NT2/D1 (cell line): Measurements from ENCODE around the gene GGA1.

Experiments
- DNase-seq: peaks from one replicate; pipeline ENCODE4 v3.0.0-alpha.2; 2011; ENCODE audit warnings: low read depth, low spot score
- H3K27me3 ChIP-seq: 2 replicates; pipeline ENCODE4 v1.6.0; 2011; ENCODE audit warnings: mild to moderate bottlenecking; ENCODE audit not compliant: insufficient read length, insufficient read depth
- H3K36me3 ChIP-seq: 2 replicates; pipeline ENCODE4 v1.6.1; 2011; ENCODE audit warnings: mild to moderate bottlenecking, low read length, mixed read lengths; ENCODE audit not compliant: insufficient read depth, insufficient read length
- H3K4me1 ChIP-seq: 2 replicates; pipeline ENCODE4 v1.5.1; 2011; ENCODE audit not compliant: insufficient read depth, insufficient read length
- H3K4me3 ChIP-seq: 2 replicates; pipeline ENCODE4 v1.5.1; 2011; ENCODE audit warnings: low read depth; ENCODE audit not compliant: insufficient read length
- H3K9ac ChIP-seq: 2 replicates; pipeline ENCODE4 v1.6.0; 2011; ENCODE audit warnings: low read depth; ENCODE audit not compliant: insufficient read length
- H3K9me3 ChIP-seq: 2 replicates; pipeline ENCODE4 v1.5.1; 2011; ENCODE audit warnings: mild to moderate bottlenecking, low read length; ENCODE audit not compliant: insufficient read depth
- SUZ12 ChIP-seq: IDR thresholded peaks from 2 replicates; pipeline ENCODE4 v1.6.1; 2011; ENCODE audit not compliant: insufficient read length, insufficient read depth; ENCODE audit errors: extremely low read depth
- YY1 ChIP-seq: IDR thresholded peaks from 2 replicates; pipeline ENCODE4 v1.6.1; 2011; ENCODE audit not compliant: insufficient read length, insufficient read depth
- ZNF274 ChIP-seq: IDR thresholded peaks from 2 replicates; pipeline ENCODE4 v1.6.1; 2011; ENCODE audit warnings: mild to moderate bottlenecking, low read depth, low read length

The GGA1 gene

GRCh38 chr22:37627545-37627944 is 18.9 kb downstream of the GGA1 start:
- Histone ChIP-seq H3K4me1 (peaks cover 11% of the 10 kb centered on the region), H3K9ac (peak overlapping the region; percentile 32)

GRCh38 chr22:37628830-37629229 is 20.2 kb downstream of the GGA1 start:
- no peak for TF ChIP-seq SUZ12
- no peak for TF ChIP-seq YY1
- no peak for TF ChIP-seq ZNF274
- peaks cover 17% of the 10 kb centered on the region for H3K4me1 ChIP-seq
- peaks cover 64% of the 10 kb centered on the region for H3K36me3 ChIP-seq
- H3K4me3 ChIP-seq: no peak overlapping the region
- H3K9ac ChIP-seq: no peak overlapping the region
- DNase-seq: no peak
- no peaks in the 10 kb centered on the region for H3K9me3 ChIP-seq
- no peaks in the 10 kb centered on the region for H3K27me3 ChIP-seq

More at GRCh38 chr22:37627545-37627944, 18.9 kb downstream of the GGA1 start:
- no peaks in the 10 kb centered on the region for H3K27me3 ChIP-seq
- no peak overlapping the region for H3K4me3 ChIP-seq
- H3K36me3 ChIP-seq: peaks cover 68% of the 10 kb centered on the region
- no peaks in the 10 kb centered on the region for H3K9me3 ChIP-seq
- DNase-seq: no peak
- TF ChIP-seq YY1 (no peak), SUZ12 (no peak), ZNF274 (no peak)

GRCh38 chr22:37629928-37630327 is 21.3 kb downstream of the GGA1 start:
- no peak for DNase-seq
- TF ChIP-seq YY1: no peak
- no peak for TF ChIP-seq SUZ12
- no peak for TF ChIP-seq ZNF274
- no peak overlapping the region for H3K4me3 ChIP-seq
- no peaks in the 10 kb centered on the region for H3K27me3 ChIP-seq
- H3K9me3 ChIP-seq: no peaks in the 10 kb centered on the region
- peaks cover 22% of the 10 kb centered on the region for H3K4me1 ChIP-seq
- no peak overlapping the region for H3K9ac ChIP-seq
- H3K36me3 ChIP-seq: peaks cover 59% of the 10 kb centered on the region

- peaks cover 20% of the 10 kb centered on the region for H3K4me1 ChIP-seq
- no peak for DNase-seq
- TF ChIP-seq ZNF274 (no peak), SUZ12 (no peak), YY1 (no peak)
- no peak overlapping the region for H3K4me3 ChIP-seq
- H3K9ac ChIP-seq: no peak overlapping the region
- peaks cover 54% of the 10 kb centered on the region for H3K36me3 ChIP-seq
- H3K9me3 ChIP-seq: no peaks in the 10 kb centered on the region
- H3K27me3 ChIP-seq: no peaks in the 10 kb centered on the region
These were observed 22.3 kb downstream of the GGA1 start for GRCh38 chr22:37630839-37631435.

- H3K4me3 ChIP-seq: no peak overlapping the region
- H3K27me3 ChIP-seq: no peaks in the 10 kb centered on the region
- no peak for TF ChIP-seq YY1
- TF ChIP-seq ZNF274: no peak
- TF ChIP-seq SUZ12: no peak
- peaks cover 52% of the 10 kb centered on the region for H3K36me3 ChIP-seq
- H3K9ac ChIP-seq: no peak overlapping the region
- no peaks in the 10 kb centered on the region for H3K9me3 ChIP-seq
- H3K4me1 ChIP-seq: peaks cover 23% of the 10 kb centered on the region
- DNase-seq: no peak
These were observed 23.0 kb downstream of the GGA1 start for GRCh38 chr22:37631448-37632173.

GRCh38 chr22:37632174-37633088 is 23.8 kb downstream of the GGA1 start:
- H3K36me3 ChIP-seq: peaks cover 49% of the 10 kb centered on the region
- no peak for TF ChIP-seq SUZ12
- TF ChIP-seq ZNF274: no peak
- no peak for TF ChIP-seq YY1
- no peak for DNase-seq
- H3K27me3 ChIP-seq: no peaks in the 10 kb centered on the region
- no peaks in the 10 kb centered on the region for H3K9me3 ChIP-seq
- peaks cover 25% of the 10 kb centered on the region for H3K4me1 ChIP-seq
- H3K9ac ChIP-seq: peak overlapping the region; percentile 32
- H3K4me3 ChIP-seq: no peak overlapping the region
